Activated naive CD8-positive, alpha-beta T cell treated with anti-CD3 and anti-CD28 coated beads, Interleukin-2, amount 10 ng/mL, durations not matched to agents 7 days and 5 days (primary cell): ENCODE measurements around the gene ZFHX3. TPM values are rescaled to one million over a fixed set of nuclear protein-coding genes. Genes with fewer than 3 reads are reported as not detected.
A peak's percentile ranks its signal among the peaks of the same experiment; 100 is the strongest.

Experiments used
- ATAC-seq: fragments of 150-1000 bp; cut with Tn5 transposase; one replicate; pipeline ENCODE4 v1.10.0; 2021; ENCODE audit warnings: low read depth, moderate library complexity
- POLR2A ChIA-PET: fragments of 350-600 bp; sonication (Branson Sonifier 250); formaldehyde crosslinking; loops from one replicate; lab custom pipeline; 2021; ENCODE audit warnings: antibody characterized with exemption; lab: Charles Lee
- DNase-seq: peaks from one replicate; pipeline ENCODE4 v3.0.0; 2021
- H3K27ac Mint-ChIP-seq: one replicate; pipeline ENCODE4 v1.8.0; 2022; ENCODE audit warnings: mild to moderate bottlenecking, mixed read lengths
- H3K27me3 Mint-ChIP-seq: one replicate; pipeline ENCODE4 v1.8.0; 2022; ENCODE audit warnings: mild to moderate bottlenecking, moderate library complexity, mixed read lengths
- H3K36me3 Mint-ChIP-seq: one replicate; pipeline ENCODE4 v1.8.0; 2021; ENCODE audit warnings: mild to moderate bottlenecking, mixed read lengths
- H3K4me1 Mint-ChIP-seq: one replicate; pipeline ENCODE4 v1.8.0; 2021; ENCODE audit warnings: mixed read lengths
- H3K4me3 Mint-ChIP-seq: one replicate; pipeline ENCODE4 v1.8.0; 2022; ENCODE audit warnings: mild to moderate bottlenecking, moderate library complexity, mixed read lengths
- H3K9me3 Mint-ChIP-seq: one replicate; pipeline ENCODE4 v1.8.0; 2021; ENCODE audit warnings: mixed read lengths
- total RNA-seq, 2 experiments: library from RNA; stranded (reverse); gene quantifications; one replicate each; pipeline ENCODE4 v1.2.3, GENCODE V29; 2021

Gene ZFHX3, protein sequence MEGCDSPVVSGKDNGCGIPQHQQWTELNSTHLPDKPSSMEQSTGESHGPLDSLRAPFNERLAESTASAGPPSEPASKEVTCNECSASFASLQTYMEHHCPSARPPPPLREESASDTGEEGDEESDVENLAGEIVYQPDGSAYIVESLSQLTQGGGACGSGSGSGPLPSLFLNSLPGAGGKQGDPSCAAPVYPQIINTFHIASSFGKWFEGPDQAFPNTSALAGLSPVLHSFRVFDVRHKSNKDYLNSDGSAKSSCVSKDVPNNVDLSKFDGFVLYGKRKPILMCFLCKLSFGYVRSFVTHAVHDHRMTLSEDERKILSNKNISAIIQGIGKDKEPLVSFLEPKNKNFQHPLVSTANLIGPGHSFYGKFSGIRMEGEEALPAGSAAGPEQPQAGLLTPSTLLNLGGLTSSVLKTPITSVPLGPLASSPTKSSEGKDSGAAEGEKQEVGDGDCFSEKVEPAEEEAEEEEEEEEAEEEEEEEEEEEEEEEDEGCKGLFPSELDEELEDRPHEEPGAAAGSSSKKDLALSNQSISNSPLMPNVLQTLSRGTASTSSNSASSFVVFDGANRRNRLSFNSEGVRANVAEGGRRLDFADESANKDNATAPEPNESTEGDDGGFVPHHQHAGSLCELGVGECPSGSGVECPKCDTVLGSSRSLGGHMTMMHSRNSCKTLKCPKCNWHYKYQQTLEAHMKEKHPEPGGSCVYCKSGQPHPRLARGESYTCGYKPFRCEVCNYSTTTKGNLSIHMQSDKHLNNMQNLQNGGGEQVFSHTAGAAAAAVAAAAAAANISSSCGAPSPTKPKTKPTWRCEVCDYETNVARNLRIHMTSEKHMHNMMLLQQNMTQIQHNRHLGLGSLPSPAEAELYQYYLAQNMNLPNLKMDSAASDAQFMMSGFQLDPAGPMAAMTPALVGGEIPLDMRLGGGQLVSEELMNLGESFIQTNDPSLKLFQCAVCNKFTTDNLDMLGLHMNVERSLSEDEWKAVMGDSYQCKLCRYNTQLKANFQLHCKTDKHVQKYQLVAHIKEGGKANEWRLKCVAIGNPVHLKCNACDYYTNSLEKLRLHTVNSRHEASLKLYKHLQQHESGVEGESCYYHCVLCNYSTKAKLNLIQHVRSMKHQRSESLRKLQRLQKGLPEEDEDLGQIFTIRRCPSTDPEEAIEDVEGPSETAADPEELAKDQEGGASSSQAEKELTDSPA (N-terminal part only)
- 1 to 10 TPM; 1.1 to 1.6 TPM for total RNA-seq

DNA sequence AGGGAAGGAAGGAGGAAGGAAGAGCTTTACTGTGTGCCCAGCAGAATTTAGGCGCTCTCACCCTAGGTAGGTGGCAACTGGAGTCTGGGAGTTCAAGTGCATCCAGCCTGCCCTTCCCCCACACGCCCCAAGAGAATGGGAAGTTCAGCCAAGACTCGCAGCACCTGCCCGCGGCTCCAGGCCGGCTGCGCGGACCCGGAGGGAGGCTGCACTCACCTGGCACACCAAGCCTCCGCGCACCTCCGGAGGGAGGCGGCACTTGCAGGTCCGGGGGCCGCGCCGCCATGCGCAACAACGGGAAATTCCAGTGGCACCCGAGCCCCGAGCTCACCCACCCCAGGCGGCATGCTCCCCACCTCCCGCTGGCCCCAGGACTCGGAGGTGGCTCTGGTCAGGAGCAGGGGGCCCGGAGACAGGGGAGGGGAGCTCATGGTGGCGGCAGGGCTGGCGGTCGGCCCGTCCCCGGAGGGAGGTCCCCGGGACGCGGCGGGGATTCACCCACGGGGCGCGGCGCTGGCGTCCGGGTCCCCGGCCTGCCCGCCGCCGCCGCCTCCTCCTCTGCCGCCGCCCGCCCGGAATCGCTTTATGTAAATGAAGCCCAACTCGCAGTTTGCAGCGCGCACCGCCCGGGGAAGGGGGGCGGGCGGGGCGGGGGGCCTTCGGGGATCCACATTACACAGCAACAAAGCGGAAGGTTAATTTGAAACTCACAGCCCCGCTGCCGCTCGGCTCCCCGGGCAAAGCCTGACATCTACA is at the start of gene ZFHX3:
Gene ZFHX3 (minus strand): TSS at position 593 of the 756 bp plus-strand sequence. CDS start 87,983 bp downstream, outside the sequence.
- no peaks in the 10 kb centered on the region for H3K36me3 Mint-ChIP-seq
- peak within 1 kb of the TSS; percentile 72 for H3K4me3 Mint-ChIP-seq
- ATAC-seq: peak; percentile 84
- no peaks in the 10 kb centered on the region for H3K9me3 Mint-ChIP-seq
- H3K27me3 Mint-ChIP-seq: peaks cover 46% of the 10 kb centered on the region
- no peak within 1 kb of the TSS for H3K27ac Mint-ChIP-seq
- DNase-seq: peak; percentile 67
- POLR2A ChIA-PET: no interaction called here
- no peaks in the 10 kb centered on the region for H3K4me1 Mint-ChIP-seq

DNA sequence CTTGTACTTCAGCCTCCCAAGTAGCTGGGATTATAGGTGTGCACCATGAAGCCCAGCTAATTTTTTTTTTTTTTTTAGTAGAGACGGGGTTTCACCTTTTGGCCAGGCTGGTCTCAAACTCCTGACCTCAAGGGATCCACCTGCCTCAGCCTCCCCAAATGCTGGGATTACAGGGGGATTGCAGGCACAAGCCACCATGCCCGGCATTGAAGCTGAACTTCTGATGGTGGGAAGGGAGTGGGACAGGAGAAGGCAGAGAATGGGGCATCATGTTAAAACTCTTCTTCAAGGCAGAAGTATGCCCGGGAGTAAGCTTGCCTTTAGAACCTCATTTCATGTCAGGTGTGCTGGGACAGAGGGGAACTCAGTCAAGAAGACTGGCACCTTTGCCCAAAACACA is 48.6 kb upstream of the ZFHX3 start:
- H3K27ac Mint-ChIP-seq: no peak overlapping the region
- no peaks in the 10 kb centered on the region for H3K9me3 Mint-ChIP-seq
- DNase-seq (no peak), ATAC-seq (no peak)
- no peaks in the 10 kb centered on the region for H3K4me1 Mint-ChIP-seq
- no peaks in the 10 kb centered on the region for H3K36me3 Mint-ChIP-seq
- peaks cover 2% of the 10 kb centered on the region for H3K27me3 Mint-ChIP-seq
- POLR2A ChIA-PET: no interaction called here
- no peak overlapping the region for H3K4me3 Mint-ChIP-seq

DNA sequence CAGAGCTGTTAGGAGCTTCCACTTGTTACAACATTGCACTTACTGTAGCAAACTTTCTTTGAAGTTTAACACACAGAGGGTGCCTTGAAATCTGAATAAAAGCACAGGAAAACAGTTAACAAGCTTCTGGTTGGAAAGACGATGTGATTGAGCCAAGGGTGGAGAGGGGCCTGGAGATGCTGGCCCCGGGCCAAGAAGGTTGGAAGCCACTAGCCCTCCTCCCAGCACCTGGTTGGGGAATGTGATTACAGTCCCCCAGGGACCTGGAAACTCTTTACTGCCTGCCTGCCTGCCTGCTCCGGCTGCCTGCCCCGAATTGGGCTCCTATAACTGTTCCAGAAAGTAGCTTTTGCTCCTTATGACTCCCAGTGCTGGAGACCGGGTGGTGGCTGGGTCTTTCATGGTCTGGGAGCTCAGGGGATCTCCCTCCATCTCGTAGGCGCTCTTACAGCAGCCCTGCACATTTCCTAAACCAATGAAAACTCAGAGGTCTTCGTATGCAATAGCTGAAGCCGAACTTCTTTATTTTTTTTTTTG is 48.0 kb upstream of the ZFHX3 start:
- no peaks in the 10 kb centered on the region for H3K4me1 Mint-ChIP-seq
- H3K27ac Mint-ChIP-seq: no peak overlapping the region
- DNase-seq: no peak
- H3K36me3 Mint-ChIP-seq: no peaks in the 10 kb centered on the region
- H3K4me3 Mint-ChIP-seq: no peak overlapping the region
- H3K9me3 Mint-ChIP-seq: no peaks in the 10 kb centered on the region
- peaks cover 2% of the 10 kb centered on the region for H3K27me3 Mint-ChIP-seq
- ATAC-seq: no peak
- POLR2A ChIA-PET: no interaction called here

DNA sequence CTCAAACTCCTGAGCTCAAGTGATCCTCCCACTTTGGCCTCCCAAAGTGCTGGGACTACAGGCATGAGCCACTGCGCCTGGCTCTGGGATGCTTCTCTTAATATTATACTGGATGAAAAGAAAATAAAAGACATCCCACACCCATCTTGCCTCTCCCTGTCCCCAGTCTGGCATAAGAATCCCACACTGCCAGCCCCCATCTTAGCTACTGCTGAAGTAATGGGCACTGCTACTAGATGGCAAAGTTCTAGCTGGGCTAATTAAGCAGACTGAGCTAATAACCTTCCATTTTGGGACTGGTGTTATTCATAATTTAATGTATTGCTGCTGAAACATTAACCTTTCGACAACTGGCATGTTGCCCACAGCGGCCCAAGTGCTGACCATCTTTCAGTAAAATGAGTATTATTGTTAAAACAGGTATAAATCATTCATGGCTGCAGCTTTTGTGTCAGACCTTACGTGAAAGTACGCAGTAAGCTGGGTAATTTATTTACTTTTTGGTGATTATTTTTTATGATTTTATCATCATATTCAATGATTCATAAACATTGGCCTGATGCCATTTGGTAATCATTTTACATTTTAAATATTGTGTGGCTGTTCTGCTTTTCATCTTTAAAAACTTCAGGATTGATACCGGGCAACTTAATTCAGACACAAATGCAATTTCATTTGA is 47.4 kb upstream of the ZFHX3 start:
- Mint-ChIP-seq H3K27me3 (peaks cover 5% of the 10 kb centered on the region), H3K9me3 (no peaks in the 10 kb centered on the region), H3K4me1 (no peaks in the 10 kb centered on the region), H3K36me3 (no peaks in the 10 kb centered on the region), H3K27ac (no peak overlapping the region), H3K4me3 (no peak overlapping the region)
- POLR2A ChIA-PET: no interaction called here
- DNase-seq: no peak
- no peak for ATAC-seq

DNA sequence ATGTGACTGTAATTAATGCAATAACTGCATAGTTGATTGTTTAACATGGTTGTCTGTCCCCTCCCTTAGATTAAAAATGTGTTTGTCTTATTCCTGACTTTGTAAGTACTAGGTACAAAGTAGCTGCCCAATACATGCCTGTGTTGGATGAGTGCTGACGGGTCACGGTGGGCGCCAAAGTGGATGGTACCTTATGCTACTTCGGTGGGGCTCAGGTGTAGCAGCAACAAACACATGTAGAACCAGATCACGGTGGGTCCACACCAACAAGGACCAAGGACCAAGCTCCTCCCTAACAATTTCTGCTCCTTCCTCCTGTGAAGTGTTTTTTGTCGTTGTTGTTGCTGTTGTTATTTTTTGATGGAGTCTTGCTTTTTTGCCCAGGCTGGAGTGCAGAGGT is 46.4 kb upstream of the ZFHX3 start:
- POLR2A ChIA-PET: no interaction called here

DNA sequence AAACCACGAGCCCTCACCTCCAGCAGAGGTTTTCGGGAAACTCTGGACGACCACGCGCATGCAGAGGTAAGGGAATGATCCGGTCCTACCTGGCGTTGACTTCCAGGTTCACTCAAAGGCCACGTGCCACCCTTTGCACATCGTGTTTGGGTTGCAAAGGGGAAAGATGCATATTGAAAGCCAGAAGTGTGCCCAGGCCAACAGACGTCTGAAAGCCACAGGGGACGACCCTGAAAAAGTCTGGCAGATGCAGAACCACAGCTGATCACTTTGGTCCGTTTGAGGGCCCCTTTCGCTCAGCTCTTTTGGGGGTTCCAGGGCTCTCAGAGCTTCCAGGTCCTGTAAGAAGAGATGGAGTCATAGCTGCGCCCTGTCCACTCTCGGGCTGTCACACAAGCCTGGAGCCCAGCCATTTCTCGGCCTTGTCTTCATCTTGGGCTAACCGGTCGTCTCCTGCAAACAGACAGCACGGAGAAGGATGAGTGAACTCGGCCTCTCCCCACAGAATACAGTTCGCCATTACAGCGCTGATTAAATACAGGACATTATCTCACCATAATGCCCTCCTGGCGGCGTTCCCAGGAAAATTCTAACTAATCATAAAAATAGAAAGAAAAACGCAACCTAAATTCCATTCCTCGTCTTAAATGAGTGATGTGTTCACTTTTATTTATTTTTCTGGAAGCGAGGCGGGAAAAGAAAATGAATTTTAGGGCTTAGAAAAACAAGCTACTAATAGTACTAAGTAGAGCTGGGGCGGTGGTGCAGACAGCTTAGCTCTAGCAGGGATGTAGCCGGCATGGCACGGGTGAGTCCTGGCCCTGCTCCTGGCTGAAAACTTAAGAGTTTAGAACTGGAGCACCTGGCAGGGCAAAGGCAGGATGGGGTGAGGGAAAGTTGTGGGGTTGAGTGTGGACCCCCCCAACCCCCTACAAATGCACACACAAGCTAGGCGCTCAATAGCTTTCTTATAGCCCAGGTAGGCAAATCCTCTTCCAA is 45.5 kb upstream of the ZFHX3 start:
- Mint-ChIP-seq H3K27me3 (peaks cover 3% of the 10 kb centered on the region), H3K27ac (no peak overlapping the region), H3K36me3 (no peaks in the 10 kb centered on the region), H3K4me3 (no peak overlapping the region), H3K9me3 (no peaks in the 10 kb centered on the region), H3K4me1 (no peaks in the 10 kb centered on the region)
- POLR2A ChIA-PET: no interaction called here
- no peak for DNase-seq
- ATAC-seq: no peak

More for the DNA sequence above, 46.4 kb upstream of the ZFHX3 start:
- Mint-ChIP-seq H3K9me3 (no peaks in the 10 kb centered on the region), H3K4me3 (no peak overlapping the region), H3K36me3 (no peaks in the 10 kb centered on the region), H3K4me1 (no peaks in the 10 kb centered on the region), H3K27me3 (peaks cover 5% of the 10 kb centered on the region), H3K27ac (no peak overlapping the region)
- ATAC-seq (no peak), DNase-seq (no peak)

DNA sequence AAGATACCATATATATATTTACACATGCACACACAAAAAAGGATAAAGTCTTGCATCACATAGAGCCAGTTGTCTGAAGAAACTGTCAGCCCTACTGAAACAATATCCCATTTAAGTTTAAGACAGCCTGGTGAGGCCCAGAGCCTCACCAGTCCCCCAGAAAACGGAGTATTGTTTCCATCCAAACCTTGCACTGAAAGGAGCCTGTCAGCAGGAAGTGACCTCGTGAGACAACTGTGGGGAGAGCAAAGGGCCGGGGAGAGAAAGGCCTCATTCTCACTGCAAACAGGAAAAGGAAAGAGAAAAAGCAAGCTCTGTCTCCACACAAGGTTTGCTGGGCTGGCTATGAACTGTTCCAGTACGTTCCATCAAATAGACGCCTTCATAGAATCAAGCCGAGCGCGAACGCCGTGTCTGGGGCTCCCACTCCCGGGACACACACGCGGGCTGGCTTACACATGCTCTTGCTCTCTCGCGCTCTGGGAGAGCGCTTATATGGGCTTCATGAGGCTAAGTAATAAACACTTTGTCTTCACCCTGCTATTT is 44.4 kb upstream of the ZFHX3 start:
- Mint-ChIP-seq H3K27ac (no peak overlapping the region), H3K4me3 (no peak overlapping the region), H3K9me3 (no peaks in the 10 kb centered on the region), H3K27me3 (peaks cover 3% of the 10 kb centered on the region), H3K36me3 (no peaks in the 10 kb centered on the region), H3K4me1 (no peaks in the 10 kb centered on the region)
- ATAC-seq (no peak), DNase-seq (no peak)
- POLR2A ChIA-PET: no interaction called here

DNA sequence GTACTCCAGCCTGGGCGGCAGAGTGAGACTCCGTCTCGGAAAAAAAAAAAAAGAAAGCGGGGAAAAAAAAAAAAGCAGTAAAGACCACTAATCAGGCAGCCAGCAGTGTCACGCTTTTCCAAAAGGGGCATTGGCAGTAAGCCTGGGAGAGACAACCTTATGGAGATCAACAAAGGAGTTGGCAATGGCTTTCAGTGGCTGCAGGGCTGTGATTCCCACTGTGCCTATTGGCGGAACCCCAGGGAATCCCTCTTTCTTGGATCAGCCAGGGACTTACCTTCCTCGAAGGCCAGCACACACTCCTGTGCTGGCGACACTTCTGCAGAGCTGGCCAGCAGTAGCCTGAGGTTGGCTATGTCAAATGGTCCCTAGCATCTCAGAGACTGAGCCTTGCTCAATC is 43.2 kb upstream of the ZFHX3 start:
- POLR2A ChIA-PET: no interaction called here
- Mint-ChIP-seq H3K4me3 (no peak overlapping the region), H3K27ac (no peak overlapping the region), H3K36me3 (no peaks in the 10 kb centered on the region), H3K27me3 (peaks cover 3% of the 10 kb centered on the region), H3K9me3 (no peaks in the 10 kb centered on the region), H3K4me1 (no peaks in the 10 kb centered on the region)
- DNase-seq: no peak
- no peak for ATAC-seq

DNA sequence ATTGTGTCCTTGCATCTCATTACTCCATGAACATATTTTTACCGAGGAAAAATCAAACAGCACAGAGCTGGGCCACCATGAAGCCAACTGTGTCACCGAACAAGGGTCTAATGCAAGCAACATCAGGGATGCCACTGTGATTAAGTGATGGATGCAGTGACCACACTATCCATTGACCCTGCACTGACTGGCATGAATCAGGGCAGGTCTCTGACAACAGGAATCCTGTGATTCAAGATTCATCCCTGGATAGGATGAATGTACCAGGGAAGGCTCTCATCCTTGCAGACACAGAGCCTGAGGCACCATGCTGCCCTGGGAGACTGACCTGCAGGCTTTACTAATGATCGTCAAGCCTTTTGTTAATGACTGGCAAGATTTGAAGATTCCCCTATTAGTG is 41.5 kb upstream of the ZFHX3 start:
- DNase-seq (no peak), ATAC-seq (no peak)
- Mint-ChIP-seq H3K4me3 (no peak overlapping the region), H3K36me3 (no peaks in the 10 kb centered on the region), H3K4me1 (no peaks in the 10 kb centered on the region), H3K27ac (no peak overlapping the region), H3K9me3 (no peaks in the 10 kb centered on the region), H3K27me3 (peaks cover 6% of the 10 kb centered on the region)
- POLR2A ChIA-PET: no interaction called here

DNA sequence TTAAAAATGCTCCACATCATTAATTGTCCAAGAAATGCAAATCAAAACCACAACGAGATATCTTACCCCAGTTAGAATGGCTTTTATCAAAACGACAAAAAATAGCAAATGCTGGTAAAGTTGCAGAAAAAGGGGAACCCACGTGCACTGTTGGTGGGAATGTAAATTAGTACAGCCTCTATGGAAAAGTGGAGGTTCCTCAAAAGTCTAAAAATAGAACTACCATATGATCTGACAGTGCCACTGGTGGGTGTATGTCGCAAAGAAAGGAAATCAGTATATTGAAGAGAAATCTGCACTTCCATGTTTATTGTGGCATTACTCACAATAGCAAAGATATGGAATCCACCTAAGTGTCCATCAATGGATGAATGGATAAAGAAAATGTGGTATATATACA is 38.2 kb upstream of the ZFHX3 start:
- no peak for ATAC-seq
- no peak overlapping the region for H3K4me3 Mint-ChIP-seq
- H3K4me1 Mint-ChIP-seq: no peaks in the 10 kb centered on the region
- no peaks in the 10 kb centered on the region for H3K36me3 Mint-ChIP-seq
- POLR2A ChIA-PET: no interaction called here
- no peaks in the 10 kb centered on the region for H3K9me3 Mint-ChIP-seq
- peaks cover 12% of the 10 kb centered on the region for H3K27me3 Mint-ChIP-seq
- no peak overlapping the region for H3K27ac Mint-ChIP-seq
- no peak for DNase-seq

DNA sequence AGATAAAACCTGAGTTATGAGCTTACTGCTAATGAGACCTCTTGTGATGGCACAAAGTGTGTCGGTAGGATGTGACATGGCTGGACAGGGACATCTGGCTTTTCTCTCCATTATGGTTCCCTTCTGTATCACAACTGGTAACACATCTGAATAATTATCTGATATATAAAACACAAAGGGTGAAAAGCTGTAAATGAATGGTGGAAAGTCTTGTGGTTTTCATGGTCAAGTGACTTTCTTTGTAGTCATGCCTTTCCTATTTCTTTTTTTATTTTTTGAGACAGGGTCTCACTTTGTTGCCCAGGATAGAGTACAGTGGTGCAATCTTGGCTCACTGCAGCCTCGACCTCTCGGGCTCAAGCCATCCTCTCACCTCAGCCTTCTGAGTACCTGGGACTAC is 35.3 kb upstream of the ZFHX3 start:
- Mint-ChIP-seq H3K27ac (no peak overlapping the region), H3K36me3 (no peaks in the 10 kb centered on the region), H3K4me1 (no peaks in the 10 kb centered on the region), H3K9me3 (no peaks in the 10 kb centered on the region), H3K27me3 (peaks cover 12% of the 10 kb centered on the region), H3K4me3 (no peak overlapping the region)
- DNase-seq (no peak), ATAC-seq (no peak)
- POLR2A ChIA-PET: no interaction called here
